ENCODE data around the gene STK11IP.

Gene STK11IP

GRCh38 chr2:219632760-219633105 lies 35.1 kb downstream of the STK11IP start:
- no peak overlapping the region for H3K4me3 ChIP-seq (ENCODE audit: insufficient read depth, low read length, poor library complexity, severe bottlenecking)
- H2AFZ ChIP-seq (ENCODE audit: low read depth, low read length, severe bottlenecking) = no peak overlapping the region
- H3K27ac ChIP-seq (ENCODE audit: low read depth, low read length) = no peak overlapping the region
- no peaks in the 10 kb centered on the region for H3K36me3 ChIP-seq (ENCODE audit: low read length)
- no peaks in the 10 kb centered on the region for H4K20me1 ChIP-seq (ENCODE audit: low read depth, low read length)
- H3K27me3 ChIP-seq (ENCODE audit: low read length) = no peaks in the 10 kb centered on the region
- H3K9me3 ChIP-seq (ENCODE audit: insufficient read depth, low read length) = no peaks in the 10 kb centered on the region
- TF ChIP-seq CTCF (IDR thresholded peaks at IDR 0.05; ENCODE audit: insufficient read depth, low read length, poor library complexity, severe bottlenecking) (no peak), EZH2phosphoT487 (conservative IDR thresholded peaks at IDR 0.05; ENCODE audit: low read length) (no peak)
- H3K9me2 ChIP-seq (replicated peaks; ENCODE audit: insufficient read depth, low read length) = no peaks in the 10 kb centered on the region
- no peaks in the 10 kb centered on the region for H3F3A ChIP-seq (ENCODE audit: insufficient read depth)
- no peak overlapping the region for H3K4me2 ChIP-seq (ENCODE audit: low read depth, low read length, poor library complexity, severe bottlenecking)
- no peak overlapping the region for H3K9ac ChIP-seq (ENCODE audit: low read length)
- no peaks in the 10 kb centered on the region for H3K79me2 ChIP-seq (ENCODE audit: insufficient read depth, low read length)

GRCh38 chr2:219633276-219634065 lies 35.8 kb downstream of the STK11IP start:
- no peak overlapping the region for H3K9ac ChIP-seq (ENCODE audit: low read length)

GRCh38 chr2:219634171-219634940 lies 36.7 kb downstream of the STK11IP start:
- Histone ChIP-seq H3K27ac (ENCODE audit: low read depth, low read length) (no peak overlapping the region), H3K9ac (ENCODE audit: low read length) (no peak overlapping the region), H3K4me3 (ENCODE audit: insufficient read depth, low read length, poor library complexity, severe bottlenecking) (no peak overlapping the region), H3K27me3 (ENCODE audit: low read length) (no peaks in the 10 kb centered on the region), H3K36me3 (ENCODE audit: low read length) (no peaks in the 10 kb centered on the region), H4K20me1 (ENCODE audit: low read depth, low read length) (no peaks in the 10 kb centered on the region), H3K79me2 (ENCODE audit: insufficient read depth, low read length) (no peaks in the 10 kb centered on the region), H3K4me2 (ENCODE audit: low read depth, low read length, poor library complexity, severe bottlenecking) (no peak overlapping the region), H2AFZ (ENCODE audit: low read depth, low read length, severe bottlenecking) (no peak overlapping the region), H3K9me2 (replicated peaks; ENCODE audit: insufficient read depth, low read length) (no peaks in the 10 kb centered on the region), H3F3A (ENCODE audit: insufficient read depth) (no peaks in the 10 kb centered on the region), H3K9me3 (ENCODE audit: insufficient read depth, low read length) (no peaks in the 10 kb centered on the region)
- TF ChIP-seq CTCF (IDR thresholded peaks at IDR 0.05; ENCODE audit: insufficient read depth, low read length, poor library complexity, severe bottlenecking) (no peak), EZH2phosphoT487 (conservative IDR thresholded peaks at IDR 0.05; ENCODE audit: low read length) (no peak)

More at GRCh38 chr2:219633276-219634065, 35.8 kb downstream of the STK11IP start:
- Histone ChIP-seq H3K9me2 (replicated peaks; ENCODE audit: insufficient read depth, low read length) (no peaks in the 10 kb centered on the region), H3K36me3 (ENCODE audit: low read length) (no peaks in the 10 kb centered on the region), H3K4me3 (ENCODE audit: insufficient read depth, low read length, poor library complexity, severe bottlenecking) (no peak overlapping the region), H3F3A (ENCODE audit: insufficient read depth) (no peaks in the 10 kb centered on the region), H3K27me3 (ENCODE audit: low read length) (no peaks in the 10 kb centered on the region), H3K79me2 (ENCODE audit: insufficient read depth, low read length) (no peaks in the 10 kb centered on the region), H3K9me3 (ENCODE audit: insufficient read depth, low read length) (no peaks in the 10 kb centered on the region), H2AFZ (ENCODE audit: low read depth, low read length, severe bottlenecking) (no peak overlapping the region), H4K20me1 (ENCODE audit: low read depth, low read length) (no peaks in the 10 kb centered on the region), H3K4me2 (ENCODE audit: low read depth, low read length, poor library complexity, severe bottlenecking) (no peak overlapping the region), H3K27ac (ENCODE audit: low read depth, low read length) (no peak overlapping the region)
- TF ChIP-seq CTCF (IDR thresholded peaks at IDR 0.05; ENCODE audit: insufficient read depth, low read length, poor library complexity, severe bottlenecking) = no peak
- no peak for TF ChIP-seq EZH2phosphoT487 (conservative IDR thresholded peaks at IDR 0.05; ENCODE audit: low read length)
